Frontal cortex (tissue), 4 donors: ENCODE data around the gene VAV2. TPM values are rescaled to one million over a fixed set of nuclear protein-coding genes. Genes with fewer than 3 reads are reported as not detected.

Experiments
- DNase-seq, 2 donors: peaks; one replicate each; pipeline ENCODE4 v3.0.0; 2012; ENCODE audit warnings: low spot score in 2 of 2
- FAIRE-seq: peaks from 2 replicates; lab custom pipeline; 2012; peaks lifted over from hg19 to GRCh38; lab: Jason Lieb, UNC
- total RNA-seq: library from RNA; depleted of rRNA; stranded (reverse); fragments of >200 nt; gene quantifications from one replicate; pipeline ENCODE4 v1.2.3, GENCODE V29; 2014
- donor health status: control.
- donor health status: control.
- donor health status: control.

Gene VAV2
- total RNA-seq, 1 donor from 2014 or later = 31.0 TPM

GRCh38 chr9:134029248-134030226 is 37.4 kb upstream of the VAV2 start:
- FAIRE-seq (no peak), DNase-seq (no peak)

- FAIRE-seq (no peak), DNase-seq (no peak)
Observed at GRCh38 chr9:134028575-134029247, 36.6 kb upstream of the VAV2 start.

GRCh38 chr9:134028076-134028475 is 36.0 kb upstream of the VAV2 start:
- FAIRE-seq (no peak), DNase-seq (no peak)

GRCh38 chr9:134027561-134027960 is 35.4 kb upstream of the VAV2 start:
- no peak for DNase-seq

GRCh38 chr9:134026981-134027380 is 34.9 kb upstream of the VAV2 start:
- FAIRE-seq (no peak), DNase-seq (no peak)

More at GRCh38 chr9:134027561-134027960, 35.4 kb upstream of the VAV2 start:
- no peak for FAIRE-seq

GRCh38 chr9:134026581-134026980 is 34.5 kb upstream of the VAV2 start:
- no peak for DNase-seq
- no peak for FAIRE-seq

DNA sequence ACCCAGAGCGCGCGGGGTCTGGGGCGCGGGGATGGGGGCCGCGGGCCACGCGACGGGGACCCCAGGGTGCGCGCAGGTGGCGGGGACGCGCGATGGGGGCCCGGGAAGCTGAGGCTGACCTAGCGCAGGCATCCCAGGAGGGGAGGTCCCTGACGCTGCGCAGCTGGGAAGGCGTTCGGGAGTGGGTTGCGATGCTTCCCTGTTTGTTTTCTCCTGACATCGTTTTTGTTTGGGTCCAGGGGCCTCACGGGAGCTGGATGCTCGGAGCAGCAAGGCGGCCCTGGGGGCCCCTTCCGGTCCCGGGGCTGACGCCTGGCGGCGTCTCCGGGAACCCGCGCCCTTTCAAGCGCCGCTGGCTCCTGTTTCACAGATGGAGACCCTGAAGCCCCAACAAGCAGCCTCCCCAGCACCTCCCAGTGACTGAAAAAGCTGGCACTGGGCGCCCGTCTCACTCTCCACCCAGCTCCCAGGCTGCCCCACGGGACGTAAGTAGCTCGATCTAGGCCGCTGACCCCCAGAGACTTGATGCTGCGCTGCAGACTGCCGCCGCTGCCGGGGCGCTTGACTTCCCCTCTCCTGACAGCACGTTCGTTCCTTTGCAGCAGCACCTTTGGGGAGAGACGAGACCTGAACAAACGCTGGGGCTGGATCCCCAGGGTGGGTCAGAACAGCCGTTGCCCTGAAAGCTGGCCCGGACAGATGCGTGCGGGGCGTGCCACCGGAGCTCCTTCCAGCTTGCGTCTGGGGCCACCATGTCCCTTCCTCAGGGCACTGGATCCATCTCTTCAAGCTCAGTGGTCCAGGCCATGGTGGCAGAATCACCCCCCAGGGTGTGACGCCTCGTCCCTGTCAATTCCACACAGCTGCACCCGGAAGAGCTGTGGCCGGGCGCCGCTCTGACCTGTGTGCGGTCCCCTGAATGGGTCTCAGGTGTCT is 33.8 kb upstream of the VAV2 start:
- DNase-seq (no peak), FAIRE-seq (no peak)

GRCh38 chr9:134024828-134025605 is 32.9 kb upstream of the VAV2 start, which contains the start of gene BRD3OS:
BRD3OS (plus strand) TSS chr9:134025481; CDS start chr9:134026748, 1,267 bp downstream.
- peak; percentile 96 for DNase-seq
- no peak for FAIRE-seq

DNA sequence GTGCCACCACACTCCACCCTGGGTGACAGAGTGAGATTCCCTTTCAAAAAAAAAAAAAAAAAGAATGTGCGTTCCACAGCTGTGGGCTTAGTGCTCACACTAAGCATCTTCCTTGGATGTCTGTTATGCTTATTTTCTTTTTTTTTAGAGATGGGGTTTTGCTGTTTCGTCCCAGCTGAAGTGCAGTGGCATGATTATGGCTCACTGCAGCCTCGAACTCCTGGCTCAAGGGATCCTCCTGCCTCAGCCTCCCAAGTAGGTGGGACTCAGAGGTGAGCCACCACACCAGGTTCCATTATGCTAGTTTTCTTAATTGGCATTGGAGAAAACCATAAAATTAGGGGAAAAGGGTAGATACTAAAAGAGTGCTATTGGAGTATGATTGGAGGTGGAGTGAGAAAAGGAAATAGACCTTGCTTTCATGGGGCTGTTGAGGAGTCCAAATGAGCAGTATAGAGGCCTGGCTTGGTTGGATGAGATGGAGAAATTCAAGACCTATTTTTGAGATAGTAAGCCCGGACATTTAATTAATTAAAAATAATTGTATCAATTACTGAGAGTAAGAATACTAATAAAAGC is 32.2 kb upstream of the VAV2 start:
- DNase-seq (no peak), FAIRE-seq (no peak)

DNA sequence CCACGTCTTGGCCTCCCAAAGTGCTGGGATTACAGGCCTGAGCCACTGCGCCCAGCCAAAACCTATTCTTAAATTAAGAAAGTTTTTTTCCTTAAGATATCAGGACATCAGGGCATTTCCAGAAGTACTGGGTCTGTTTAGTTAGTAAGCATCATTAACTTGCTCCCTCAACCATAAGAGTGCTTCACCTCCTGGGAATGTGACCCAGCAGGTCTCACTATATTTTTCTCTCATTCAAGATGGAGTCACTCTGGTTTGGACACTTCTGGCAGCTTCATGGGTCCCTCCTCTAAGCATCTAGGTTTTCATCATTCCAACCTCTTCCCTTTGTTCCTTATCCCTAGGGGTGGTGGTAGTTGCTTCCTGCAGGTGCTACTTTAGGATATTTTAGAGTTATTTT is 22.8 kb upstream of the VAV2 start:
- FAIRE-seq (no peak), DNase-seq (no peak)

- no peak for FAIRE-seq
- no peak for DNase-seq
Observed at GRCh38 chr9:134011401-134011800, 19.3 kb upstream of the VAV2 start.

- FAIRE-seq (no peak), DNase-seq (no peak)
Observed at GRCh38 chr9:134010310-134011173, 18.4 kb upstream of the VAV2 start.

GRCh38 chr9:134007571-134007970 is 15.4 kb upstream of the VAV2 start:
- FAIRE-seq (no peak), DNase-seq (no peak)

- DNase-seq (no peak), FAIRE-seq (no peak)
Observed at GRCh38 chr9:134007150-134007549, 15.0 kb upstream of the VAV2 start.

DNA sequence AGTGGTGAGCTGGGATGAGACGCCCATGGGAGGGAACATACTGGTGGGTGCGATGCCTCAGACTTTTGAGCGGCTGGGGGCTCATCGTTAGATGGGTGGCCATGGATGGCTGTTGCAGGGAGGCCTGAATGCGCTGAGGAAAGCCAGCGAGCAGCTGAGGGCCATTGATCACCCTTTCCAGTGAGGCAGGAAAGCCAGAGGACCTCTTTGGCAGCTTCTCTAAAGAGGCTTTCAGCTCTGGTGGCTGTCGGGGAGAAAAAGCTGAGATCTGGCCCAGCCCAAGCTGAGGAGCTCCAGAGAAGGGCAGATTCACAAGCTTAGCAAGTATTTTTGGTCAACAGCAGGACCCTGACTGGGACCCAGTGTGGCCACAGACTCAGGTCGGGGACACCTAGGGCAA is 13.3 kb upstream of the VAV2 start:
- DNase-seq (no peak), FAIRE-seq (no peak)

GRCh38 chr9:134004881-134005280 is 12.8 kb upstream of the VAV2 start:
- DNase-seq (no peak), FAIRE-seq (no peak)

GRCh38 chr9:134004131-134004873 is 12.2 kb upstream of the VAV2 start:
- DNase-seq = no peak
- FAIRE-seq = no peak
